H9 (cell line): Measurements from ENCODE around the gene AGBL3. TPM values are rescaled to one million over a fixed set of nuclear protein-coding genes. Genes with fewer than 3 reads are reported as not detected.
A peak's percentile ranks its signal among the peaks of the same experiment; 100 is the strongest.
"Not testable (repeated sequence)": the region's sequence is repeated elsewhere in the genome, so short reads cannot be mapped to it uniquely, and the experiment has no call there.

Experiments
- DNase-seq: peaks from one replicate; pipeline ENCODE4 v3.0.0-alpha.2; 2017
- H2AFZ ChIP-seq: one replicate; pipeline ENCODE4 v1.6.1; 2013; ENCODE audit warnings: mild to moderate bottlenecking, low read length, control low read depth, moderate library complexity
- H2AK5ac ChIP-seq: 2 replicates; pipeline ENCODE4 v1.6.1; 2013; ENCODE audit warnings: low read length, control low read depth, mixed read lengths; ENCODE audit not compliant: insufficient read length
- H2BK120ac ChIP-seq: one replicate; pipeline ENCODE4 v1.6.1; 2013; ENCODE audit warnings: low read depth, mild to moderate bottlenecking, low read length, control low read depth, inconsistent platforms; ENCODE audit not compliant: poor library complexity, severe bottlenecking
- H2BK12ac ChIP-seq: 2 replicates; pipeline ENCODE4 v1.6.1; 2013; ENCODE audit warnings: low read length, control low read depth, mixed read lengths, low read depth; ENCODE audit not compliant: insufficient read length
- H2BK15ac ChIP-seq: 2 replicates; pipeline ENCODE4 v1.6.1; 2013; ENCODE audit warnings: low read depth, low read length, control low read depth
- H2BK20ac ChIP-seq: one replicate; pipeline ENCODE4 v1.6.1; 2013; ENCODE audit warnings: low read depth, mild to moderate bottlenecking, low read length, control low read depth, inconsistent platforms; ENCODE audit not compliant: poor library complexity, severe bottlenecking
- H2BK5ac ChIP-seq: 2 replicates; pipeline ENCODE4 v1.6.1; 2013; ENCODE audit warnings: low read length, control low read depth, mixed read lengths; ENCODE audit not compliant: insufficient read length
- H3K14ac ChIP-seq: 2 replicates; pipeline ENCODE4 v1.6.1; 2013; ENCODE audit warnings: low read length, control low read depth; ENCODE audit not compliant: insufficient read depth
- H3K18ac ChIP-seq: 2 replicates; pipeline ENCODE4 v1.6.1; 2013; ENCODE audit warnings: low read depth, mild to moderate bottlenecking, mixed read lengths, low read length, control low read depth; ENCODE audit not compliant: insufficient read length
- H3K23ac ChIP-seq: 2 replicates; pipeline ENCODE4 v1.6.1; 2013; ENCODE audit warnings: low read length, control low read depth, mixed read lengths, low read depth; ENCODE audit not compliant: insufficient read length
- H3K23me2 ChIP-seq: 2 replicates; pipeline ENCODE4 v1.6.1; 2013; ENCODE audit warnings: low read depth, mild to moderate bottlenecking, mixed read lengths, low read length, control low read depth; ENCODE audit not compliant: insufficient read length, poor library complexity, severe bottlenecking
- H3K27ac ChIP-seq: 2 replicates; pipeline ENCODE4 v1.5.1; 2013; ENCODE audit warnings: low read length, control low read depth, mixed read lengths, low read depth; ENCODE audit not compliant: insufficient read length
- H3K27me3 ChIP-seq: 2 replicates; pipeline ENCODE4 v1.6.1; 2013; ENCODE audit warnings: low read length, control low read depth, inconsistent platforms; ENCODE audit not compliant: insufficient read depth
- H3K4ac ChIP-seq: 2 replicates; pipeline ENCODE4 v1.6.1; 2013; ENCODE audit warnings: low read depth, mild to moderate bottlenecking, control low read depth, inconsistent platforms, low read length, moderate library complexity
- H3K4me1 ChIP-seq: 2 replicates; pipeline ENCODE4 v1.6.1; 2013; ENCODE audit warnings: low read length, control low read depth, inconsistent platforms; ENCODE audit not compliant: insufficient read depth
- H3K4me2 ChIP-seq: 2 replicates; pipeline ENCODE4 v1.6.1; 2013; ENCODE audit warnings: low read length, control low read depth, mixed read lengths; ENCODE audit not compliant: insufficient read length, insufficient read depth
- H3K56ac ChIP-seq: 2 replicates; pipeline ENCODE4 v1.6.1; 2013; ENCODE audit warnings: low read depth, mild to moderate bottlenecking, mixed read lengths, low read length, control low read depth; ENCODE audit not compliant: insufficient read length
- H3K79me1 ChIP-seq: 2 replicates; pipeline ENCODE4 v1.6.1; 2013; ENCODE audit warnings: low read depth, mild to moderate bottlenecking, moderate library complexity, low read length, control low read depth, inconsistent platforms; ENCODE audit not compliant: insufficient read depth, poor library complexity, severe bottlenecking
- H3K79me2 ChIP-seq: 2 replicates; pipeline ENCODE4 v1.6.1; 2013; ENCODE audit warnings: low read length, control low read depth, inconsistent platforms; ENCODE audit not compliant: insufficient read depth
- H3K9ac ChIP-seq: 2 replicates; pipeline ENCODE4 v1.6.1; 2013; ENCODE audit warnings: low read length, control low read depth, mixed read lengths; ENCODE audit not compliant: insufficient read length; ENCODE audit errors: extremely low read depth
- H3K9me3 ChIP-seq: one replicate; pipeline ENCODE4 v1.6.1; 2013; ENCODE audit warnings: low read depth, low read length, inconsistent platforms; ENCODE audit not compliant: control insufficient read depth
- H3T11ph ChIP-seq: one replicate; pipeline ENCODE4 v1.6.1; 2013; ENCODE audit warnings: mild to moderate bottlenecking, low read length, control low read depth, inconsistent platforms
- H4K20me1 ChIP-seq: one replicate; pipeline ENCODE4 v1.6.1; 2013; ENCODE audit not compliant: control insufficient read depth, insufficient read length, insufficient read depth
- H4K5ac ChIP-seq: 2 replicates; pipeline ENCODE4 v1.6.1; 2013; ENCODE audit warnings: low read depth, mild to moderate bottlenecking, mixed read lengths, low read length, control low read depth; ENCODE audit not compliant: insufficient read length
- H4K8ac ChIP-seq: replicated peaks from 2 replicates; pipeline ENCODE4 v1.6.1; 2013; ENCODE audit warnings: low read length, control low read depth, mixed read lengths, low read depth; ENCODE audit not compliant: insufficient read length
- H4K91ac ChIP-seq: 2 replicates; pipeline ENCODE4 v1.6.1; 2013; ENCODE audit warnings: low read depth, mild to moderate bottlenecking, moderate library complexity, mixed read lengths, low read length, control low read depth; ENCODE audit not compliant: insufficient read length
- H3K27ac Mint-ChIP-seq, 3 experiments: 2 replicates in 2 of 3; 3 replicates in 1 of 3; pipeline ENCODE4 v1.8.0; 2020 to 2021; ENCODE audit warnings: mixed read lengths in 3 of 3, mild to moderate bottlenecking in 1 of 3, moderate library complexity in 1 of 3
- H3K27me3 Mint-ChIP-seq: 2 replicates; pipeline ENCODE4 v1.8.0; 2021; ENCODE audit warnings: low read depth, mild to moderate bottlenecking, moderate library complexity, mixed read lengths
- H3K36me3 Mint-ChIP-seq, 3 experiments: 2 replicates in 2 of 3; 3 replicates in 1 of 3; pipeline ENCODE4 v1.8.0; 2020 to 2021; ENCODE audit warnings: low read depth in 3 of 3, mixed read lengths in 3 of 3; ENCODE audit not compliant: insufficient read depth in 1 of 3
- H3K4me1 Mint-ChIP-seq, 2 experiments: 2 replicates each; pipeline ENCODE4 v1.8.0; 2020; ENCODE audit warnings: mixed read lengths in 2 of 2
- H3K4me3 Mint-ChIP-seq, 2 experiments: 2 replicates in 1 of 2; 3 replicates in 1 of 2; pipeline ENCODE4 v1.8.0; 2020 to 2021; ENCODE audit warnings: mild to moderate bottlenecking in 2 of 2, mixed read lengths in 2 of 2, moderate library complexity in 1 of 2
- H3K9me3 Mint-ChIP-seq, 2 experiments: 2 replicates in 1 of 2; 3 replicates in 1 of 2; pipeline ENCODE4 v1.8.0; 2020; ENCODE audit warnings: mild to moderate bottlenecking in 2 of 2, mixed read lengths in 2 of 2, moderate library complexity in 1 of 2
- WGBS: extraction: QIAGEN DNeasy Blood & Tissue Kit; methylation state at CpG from one replicate; pipeline ENCODE4 v1.1.7; 2013; ENCODE audit warnings: missing lambda C conversion rate, low lambda C conversion rate, mixed read lengths; ENCODE audit not compliant: insufficient read length; ENCODE audit errors: extremely low coverage; 5-methylcytosine and 5-hydroxymethylcytosine counted together
- total RNA-seq: library from RNA; stranded (reverse); gene quantifications from 2 replicates; pipeline ENCODE4 v1.2.1, GENCODE V29; 2021

Gene AGBL3
- total RNA-seq, 1 experiment from 2014 or later = 2.4 TPM

DNA sequence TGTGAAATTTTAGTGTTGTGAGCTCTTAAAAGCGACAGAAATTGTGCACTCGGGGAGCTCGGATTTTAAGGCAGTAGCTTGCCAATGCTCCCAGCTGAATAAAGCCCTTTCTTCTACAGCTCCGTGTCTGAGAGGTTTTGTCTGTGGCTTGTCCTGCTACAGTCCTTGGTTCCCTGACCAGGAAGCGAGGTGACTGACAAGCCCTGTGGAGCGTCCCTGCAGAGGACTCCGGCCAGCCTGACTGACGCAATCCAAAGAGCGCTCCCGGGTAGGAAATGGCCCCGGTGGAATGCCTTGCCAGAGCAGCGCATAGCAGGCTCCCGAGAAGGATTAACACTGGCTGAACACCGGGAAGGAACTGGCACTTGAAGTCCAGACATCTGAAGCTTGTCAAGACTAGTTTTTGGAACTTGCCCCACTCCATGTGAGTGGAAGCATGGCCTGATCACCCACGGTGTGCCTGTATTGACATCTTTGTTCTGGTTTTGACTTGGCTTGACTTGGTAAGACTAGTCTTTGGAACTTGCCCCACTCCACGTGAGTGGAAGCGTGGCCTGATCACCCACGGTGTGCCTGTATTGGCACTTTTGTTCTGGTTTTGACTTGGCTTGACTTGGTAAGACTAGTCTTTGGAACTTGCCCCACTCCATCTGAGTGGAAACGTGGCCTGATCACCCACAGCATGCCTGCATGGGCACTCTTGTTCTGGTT is 185.4 kb downstream of the AGBL3 start:
- H3T11ph ChIP-seq, H2AK5ac ChIP-seq, H3K18ac ChIP-seq, H3K4ac ChIP-seq, H3K23ac ChIP-seq, H2BK15ac ChIP-seq, H3K9me3 Mint-ChIP-seq, H2BK5ac ChIP-seq, H3K9me3 ChIP-seq, H4K8ac ChIP-seq, H3K23me2 ChIP-seq, H2BK120ac ChIP-seq, H3K79me2 ChIP-seq, H2BK20ac ChIP-seq, H3K27ac ChIP-seq, H3K79me1 ChIP-seq, H3K9ac ChIP-seq, H3K27me3 ChIP-seq, H3K27me3 Mint-ChIP-seq, H3K56ac ChIP-seq, H4K5ac ChIP-seq, H3K4me2 ChIP-seq, H2BK12ac ChIP-seq, H4K20me1 ChIP-seq, H4K91ac ChIP-seq, H3K4me1 ChIP-seq: not testable (repeated sequence)
- H2AFZ ChIP-seq = peak overlapping the region; percentile 69
- Mint-ChIP-seq H3K36me3 (peaks cover 20 to 26% (median 24%) of the 10 kb centered on the region in 3 experiments; a peak in 6 of 7 replicates), H3K4me1 (peaks cover 32 to 35% of the 10 kb centered on the region in 2 experiments), H3K27ac (peak overlapping the region; percentile 93 to 97 (median 95)), H3K4me3 (peak overlapping the region; percentile 72 to 84)
- peak; percentile 80 for DNase-seq
- 0 out of 2 replicates have a peak overlapping the region, but pooled peaks have one; percentile 2 for H3K14ac ChIP-seq
- WGBS = no CpG with 5 or more reads among the region's 19 CpGs

- not testable (repeated sequence) for H3K79me2 ChIP-seq, H3K79me1 ChIP-seq, H3K27ac ChIP-seq, H3K4me1 ChIP-seq, H3K9ac ChIP-seq, H3K27me3 ChIP-seq, H3K4me3 Mint-ChIP-seq, H2BK12ac ChIP-seq, H3K14ac ChIP-seq, H4K5ac ChIP-seq, H4K8ac ChIP-seq, H3T11ph ChIP-seq, H2BK20ac ChIP-seq, H3K4me2 ChIP-seq, H3K27ac Mint-ChIP-seq, H4K91ac ChIP-seq, H3K23ac ChIP-seq, H3K23me2 ChIP-seq, H3K9me3 Mint-ChIP-seq, H3K9me3 ChIP-seq, H3K27me3 Mint-ChIP-seq, H2BK120ac ChIP-seq, H3K4ac ChIP-seq, DNase-seq, H2BK15ac ChIP-seq, H2AK5ac ChIP-seq, H3K56ac ChIP-seq, H2AFZ ChIP-seq, H3K36me3 Mint-ChIP-seq, H2BK5ac ChIP-seq, H4K20me1 ChIP-seq, H3K18ac ChIP-seq
- peaks cover 36 to 51% of the 10 kb centered on the region in 2 experiments for H3K4me1 Mint-ChIP-seq
- no CpG with 5 or more reads among the region's 4 CpGs for WGBS
Measured at GRCh38 chr7:135173916-135174315, 187.6 kb downstream of the AGBL3 start.
